GM18907 (cell line): ENCODE data around the gene SORBS1.

Experiments used
- ATAC-seq: cut with Tn5 transposase; IDR thresholded peaks from one replicate; pipeline ENCODE4 v1.9.1; 2021; ENCODE audit warnings: mild to moderate bottlenecking, moderate library complexity; ENCODE audit not compliant: unreplicated experiment

Gene SORBS1

GRCh38 chr10:95561177-95561863, at the start of gene SORBS1:
TSS of gene SORBS1 (minus strand) at chr10:95561371. CDS start at chr10:95441135, 120,236 bp downstream.
- peak; percentile 99 for ATAC-seq

- no peak for ATAC-seq
Measured at GRCh38 chr10:95610727-95611126, 49.6 kb upstream of the SORBS1 start.

GRCh38 chr10:95606922-95607321, 45.8 kb upstream of the SORBS1 start:
- no peak for ATAC-seq

GRCh38 chr10:95605163-95605562, 44.0 kb upstream of the SORBS1 start:
- ATAC-seq, result no peak

GRCh38 chr10:95604630-95605029, 43.5 kb upstream of the SORBS1 start:
- no peak for ATAC-seq

DNA sequence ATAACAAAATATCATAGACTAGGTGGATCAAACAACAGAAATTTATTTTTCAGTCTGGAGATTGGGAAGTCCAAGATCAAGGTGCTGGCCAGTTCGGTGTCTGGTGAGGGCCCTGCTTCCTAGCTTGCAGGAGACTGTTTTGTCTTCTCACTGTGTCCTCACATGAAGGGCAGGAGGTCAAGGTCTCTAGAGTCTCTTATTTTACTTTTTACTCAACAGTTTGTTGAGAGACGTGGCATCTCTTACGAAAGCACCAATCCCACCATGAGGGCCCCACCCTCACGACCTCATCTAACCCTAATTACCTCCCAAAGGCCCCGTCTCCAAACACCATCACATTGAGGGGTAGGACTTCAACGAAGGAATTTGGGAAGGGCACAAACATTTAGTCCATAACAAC, 41.2 kb upstream of the SORBS1 start:
- no peak for ATAC-seq

GRCh38 chr10:95601116-95601719, 40.0 kb upstream of the SORBS1 start:
- ATAC-seq, result peak; percentile 52

DNA sequence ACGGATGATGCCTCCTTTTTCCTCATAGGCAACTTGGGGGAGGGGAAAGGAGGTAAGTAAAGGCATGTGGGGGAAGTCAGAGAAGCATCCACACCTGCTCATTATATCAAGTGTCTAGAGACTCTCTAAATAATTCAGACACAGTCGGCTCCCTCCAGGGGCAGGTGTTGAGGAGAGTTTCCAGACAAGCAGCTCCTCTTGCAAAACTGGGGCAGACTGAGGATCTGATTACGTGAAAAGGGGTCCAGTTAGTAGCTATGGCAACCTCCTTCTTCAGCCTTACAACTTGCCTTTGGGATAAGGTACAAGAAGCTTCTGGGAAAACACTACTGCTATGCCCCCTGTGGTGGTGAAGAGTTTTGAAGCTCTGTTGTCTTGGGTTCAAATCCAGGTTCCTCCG, 39.0 kb upstream of the SORBS1 start:
- no peak for ATAC-seq

DNA sequence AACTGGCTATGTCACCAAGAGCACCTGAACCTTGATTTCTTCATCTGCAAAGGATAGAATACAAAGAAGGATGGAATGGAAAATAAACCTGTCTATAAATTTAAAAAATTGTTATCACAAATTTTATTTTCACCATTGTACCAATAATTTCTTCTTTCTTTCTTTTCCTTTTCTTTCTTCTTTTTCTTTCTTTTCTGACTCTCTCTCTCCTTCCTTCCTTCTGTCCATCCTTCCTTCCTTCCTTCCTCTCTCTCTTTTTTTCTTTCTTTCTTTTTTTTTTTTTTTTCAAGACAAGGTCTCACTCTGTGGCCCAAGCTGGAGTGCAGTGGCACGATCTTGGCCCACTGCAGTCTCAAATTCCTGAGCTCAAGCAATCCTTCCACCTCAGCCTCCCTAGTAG, 36.6 kb upstream of the SORBS1 start:
- no peak for ATAC-seq

GRCh38 chr10:95588025-95588424, 26.9 kb upstream of the SORBS1 start:
- ATAC-seq, result no peak

- ATAC-seq, result no peak
Measured at GRCh38 chr10:95579835-95580535, 18.8 kb upstream of the SORBS1 start.

- ATAC-seq, result no peak
Measured at GRCh38 chr10:95579292-95579691, 18.1 kb upstream of the SORBS1 start.

GRCh38 chr10:95578619-95579018, 17.4 kb upstream of the SORBS1 start:
- no peak for ATAC-seq

DNA sequence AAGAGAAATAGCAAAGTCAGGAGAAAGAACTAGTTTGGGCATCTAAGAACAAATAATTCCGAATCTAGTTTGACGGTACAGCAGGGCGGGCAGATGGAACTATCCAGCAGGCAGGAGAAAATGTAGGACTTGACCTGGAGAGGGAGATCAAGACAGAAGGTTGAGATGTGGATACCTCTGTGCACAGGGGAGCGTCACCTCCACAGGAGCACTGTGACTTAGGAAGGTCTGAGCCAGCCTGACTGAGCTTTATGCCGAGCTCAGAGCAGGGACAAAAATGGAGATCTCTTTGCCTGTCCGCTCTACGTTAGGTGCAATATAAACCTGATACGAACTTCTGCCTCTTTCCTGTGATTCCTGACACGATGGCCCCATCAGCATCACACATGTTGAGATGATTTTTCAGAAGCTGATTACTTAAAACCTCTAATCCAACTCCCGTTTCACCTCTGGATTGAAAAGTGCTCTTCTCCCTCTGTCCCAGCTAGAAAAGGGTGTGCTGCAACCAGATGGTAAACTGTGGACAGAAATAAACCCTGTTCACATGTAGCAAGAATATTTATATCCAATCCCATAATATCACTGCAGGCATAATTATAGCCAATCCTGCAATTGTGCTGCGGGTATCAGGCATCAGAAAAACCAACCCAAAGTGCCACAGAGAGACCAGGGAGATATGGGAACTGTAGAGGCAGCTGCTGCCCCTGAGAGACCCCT, 13.6 kb upstream of the SORBS1 start:
- no peak for ATAC-seq

- no peak for ATAC-seq
Measured at GRCh38 chr10:95573964-95574604, 12.9 kb upstream of the SORBS1 start.

- ATAC-seq, result no peak
Measured at GRCh38 chr10:95573527-95573926, 12.4 kb upstream of the SORBS1 start.

DNA sequence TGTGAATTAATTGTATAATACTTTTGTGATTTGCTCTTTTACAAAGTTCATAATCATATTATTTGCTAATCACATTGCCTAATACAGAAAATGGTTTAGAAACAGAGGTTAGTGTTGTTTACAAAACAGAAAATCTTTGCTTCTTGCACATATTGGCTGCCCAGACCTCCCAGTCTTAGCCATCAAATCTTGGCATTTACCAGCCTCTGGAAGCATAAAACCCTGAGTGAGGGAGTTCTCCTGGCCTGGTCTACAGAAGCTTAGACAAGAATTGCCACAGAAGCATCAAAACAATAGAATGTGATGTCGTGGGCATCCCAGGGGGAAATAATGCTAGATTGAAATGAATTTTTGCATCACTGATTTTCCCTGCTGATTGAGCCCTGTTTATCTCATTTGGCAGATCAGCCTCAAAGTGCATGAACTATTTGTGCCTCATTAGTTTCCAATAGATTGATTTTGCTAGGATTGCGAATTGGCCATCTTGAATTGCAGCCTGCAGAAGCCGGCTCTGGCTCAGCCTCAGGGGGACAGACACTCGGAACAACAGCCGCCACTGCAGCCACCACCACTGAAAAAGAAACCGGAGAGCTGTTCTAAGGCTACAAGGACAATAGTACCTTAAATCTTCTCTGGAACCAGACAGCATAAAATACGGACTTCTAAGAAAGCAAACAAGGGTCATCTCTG, 11.1 kb upstream of the SORBS1 start:
- no peak for ATAC-seq

DNA sequence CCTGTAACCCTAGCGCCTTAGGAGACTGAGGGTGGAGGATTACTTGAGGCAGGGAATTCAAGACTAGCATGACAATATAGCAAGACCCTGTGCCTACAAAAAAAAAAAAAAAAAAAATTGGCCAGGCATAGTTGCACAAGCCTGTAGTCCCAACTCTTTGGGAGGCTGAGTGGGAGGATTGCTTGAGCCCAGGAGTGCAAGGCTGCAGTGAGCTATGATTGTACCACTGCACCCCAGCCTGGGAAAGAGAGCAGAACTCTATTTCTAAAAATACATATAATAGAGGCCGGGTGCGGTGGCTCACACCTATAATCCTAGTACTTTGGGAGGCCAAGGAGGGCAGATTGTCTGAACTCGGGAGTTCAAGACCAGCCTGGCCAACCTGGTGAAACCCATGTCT, 10.2 kb upstream of the SORBS1 start:
- ATAC-seq, result no peak

DNA sequence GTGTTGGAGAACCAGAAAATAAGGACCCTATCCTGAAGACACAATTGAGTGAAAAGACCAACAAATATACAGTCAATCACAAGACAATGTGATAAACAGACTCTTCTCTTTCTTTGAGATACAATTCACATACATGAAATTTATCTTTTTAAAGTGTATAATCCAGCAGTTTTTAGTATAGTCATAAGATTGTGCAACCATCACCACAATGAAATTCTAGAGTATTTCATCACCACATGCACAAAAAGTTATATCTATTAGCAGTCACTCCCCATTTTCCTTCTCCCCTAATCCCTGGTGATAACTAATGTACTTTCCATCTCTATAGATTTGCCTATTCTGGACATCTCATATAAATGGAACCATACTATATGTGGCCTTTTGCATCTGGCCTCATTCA, 8.2 kb upstream of the SORBS1 start:
- no peak for ATAC-seq

DNA sequence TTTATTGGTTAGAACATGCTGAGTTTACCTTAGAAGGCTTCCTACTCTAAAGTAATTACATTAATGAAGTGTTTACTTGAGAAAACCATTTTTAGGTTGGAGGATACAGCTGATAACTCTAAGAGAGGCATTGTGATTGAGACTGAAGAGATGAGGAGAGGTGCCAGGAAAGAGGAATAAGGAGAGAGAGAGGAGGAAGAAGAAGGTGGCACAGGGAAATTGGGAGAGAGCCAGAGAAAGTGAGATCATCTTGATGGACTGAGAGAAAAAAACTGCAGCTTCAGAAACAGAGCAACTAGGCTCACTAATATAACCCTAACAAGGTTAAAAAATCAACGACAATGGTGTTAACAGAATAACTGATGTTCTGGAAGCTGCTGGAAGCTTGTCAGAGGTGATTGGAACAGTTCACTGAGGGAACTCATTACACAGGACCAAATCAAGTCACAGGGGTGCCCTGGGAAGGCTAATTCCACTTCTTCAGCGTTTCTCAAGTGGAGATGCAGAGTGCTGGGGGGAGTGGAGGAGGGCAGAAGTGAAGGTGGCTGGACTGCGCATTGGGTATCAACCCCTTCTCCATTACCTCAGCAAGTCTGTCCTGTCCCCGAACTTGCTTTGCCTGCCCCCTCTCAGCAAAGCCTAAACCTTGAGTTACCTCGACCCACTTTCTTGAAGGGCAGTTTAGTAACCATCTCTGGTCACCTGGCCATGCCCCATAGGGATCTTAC, 6.9 kb upstream of the SORBS1 start:
- ATAC-seq, result no peak
